LNCaP clone FGC (cell line): ENCODE data around the gene SMAD7.

Source experiments
- DNase-seq: peaks from one replicate; pipeline ENCODE4 v3.0.0-alpha.2; 2011; ENCODE audit warnings: low read depth
- H3K4me3 ChIP-seq: 2 replicates; pipeline ENCODE4 v1.5.1; 2011; ENCODE audit warnings: mild to moderate bottlenecking, low read depth, low read length, control low read depth
- CTCF ChIP-seq: IDR thresholded peaks from 2 replicates; pipeline ENCODE4 v1.5.1; 2012; ENCODE audit warnings: mild to moderate bottlenecking; ENCODE audit not compliant: control insufficient read depth, insufficient read depth; ENCODE audit errors: extremely low read depth

SMAD7 gene

GRCh38 chr18:48887905-48888772 lies 62.6 kb downstream of the SMAD7 start:
- no peak for DNase-seq
- H3K4me3 ChIP-seq: no peak overlapping the region
- TF ChIP-seq CTCF: no peak

GRCh38 chr18:48887294-48887904 lies 63.4 kb downstream of the SMAD7 start:
- no peak overlapping the region for H3K4me3 ChIP-seq
- no peak for TF ChIP-seq CTCF
- DNase-seq: no peak

GRCh38 chr18:48886520-48887293 lies 64.1 kb downstream of the SMAD7 start:
- no peak for TF ChIP-seq CTCF
- no peak for DNase-seq
- no peak overlapping the region for H3K4me3 ChIP-seq

- no peak overlapping the region for H3K4me3 ChIP-seq
- no peak for TF ChIP-seq CTCF
- no peak for DNase-seq
Observed at GRCh38 chr18:48885924-48886400, 64.8 kb downstream of the SMAD7 start.

GRCh38 chr18:48885266-48885923 lies 65.4 kb downstream of the SMAD7 start:
- no peak overlapping the region for H3K4me3 ChIP-seq
- no peak for TF ChIP-seq CTCF
- no peak for DNase-seq

- no peak for DNase-seq
- no peak overlapping the region for H3K4me3 ChIP-seq
- TF ChIP-seq CTCF: no peak
Observed at GRCh38 chr18:48884771-48885170, 66.0 kb downstream of the SMAD7 start.
